HCT116 (cell line): ENCODE data around the gene POLR1A. TPM values are rescaled to one million over a fixed set of nuclear protein-coding genes. Genes with fewer than 3 reads are reported as not detected.

Source experiments
- ATAC-seq: fragments of 200-7000 bp; cut with Tn5 transposase; 2 replicates; pipeline ENCODE4 v1.9.1; 2020; ENCODE audit warnings: mild to moderate bottlenecking, moderate library complexity
- BruUV-seq: library from RNA; stranded (reverse); fragments of 400-500 nt; replicated peaks from 2 replicates; lab custom pipeline; 2021; lab: Mats Ljungman, UMichigan
- CTCF ChIA-PET: fragments of 300-600 bp; sonication (Branson Sonifier 250); formaldehyde crosslinking; loops from one replicate; lab custom pipeline; 2021; ENCODE audit warnings: antibody characterized with exemption; lab: Charles Lee
- POLR2A ChIA-PET: fragments of 300-600, 350-600 bp; sonication (Branson Sonifier 250); formaldehyde crosslinking; loops from one replicate; lab custom pipeline; 2021; ENCODE audit warnings: antibody characterized with exemption; lab: Charles Lee
- RAD21 ChIA-PET, 2 experiments: fragments of 300-600 bp; sonication (Branson Sonifier 250); formaldehyde crosslinking; loops; one replicate each; lab custom pipeline; 2023; ENCODE audit warnings: low total read pairs in 2 of 2; ENCODE audit not compliant: uncharacterized antibody in 2 of 2, unreplicated experiment in 2 of 2, low non-redundant PET in 1 of 2; lab: Charles Lee
- DNase-seq: peaks from one replicate; pipeline ENCODE4 v3.0.0-alpha.2; 2010; ENCODE audit warnings: low read depth, low spot score
- H2AFZ ChIP-seq: fragments of 200-600 bp; shearing (Covaris generic), sonication (generic); 2 replicates; pipeline ENCODE4 v1.6.1; 2017; ENCODE audit warnings: low read depth, mixed run types, mixed read lengths, antibody characterized with exemption, low read length; ENCODE audit not compliant: poor library complexity, severe bottlenecking
- H3K27ac ChIP-seq: 2 replicates; pipeline ENCODE4 v1.5.1; 2012; ENCODE audit warnings: low read depth, low read length
- H3K27me3 ChIP-seq: fragments of 200-600 bp; sonication (generic); 2 replicates; pipeline ENCODE4 v1.6.1; 2016; ENCODE audit warnings: mixed run types, low read length, mixed read lengths; ENCODE audit not compliant: insufficient read depth
- H3K36me3 ChIP-seq, 2 experiments: fragments of 200-500 bp in 1 of 2; fragments of 200-600 bp in 1 of 2; sonication (Bioruptor generic) in 1 of 2; sonication (generic) in 1 of 2; 2 replicates each; pipeline versions ENCODE4 v1.5.1 to v1.6.1; 2014 to 2016; ENCODE audit warnings: low read length in 2 of 2, inconsistent platforms in 1 of 2, mixed read lengths in 1 of 2, mixed run types in 1 of 2; ENCODE audit not compliant: insufficient read depth in 2 of 2, control insufficient read depth in 1 of 2
- H3K4me1 ChIP-seq, 2 experiments: fragments of 200-600 bp in 1 of 2; sonication (generic) in 1 of 2; 2 replicates each; pipeline versions ENCODE4 v1.5.1 to v1.6.1; 2012 to 2017; ENCODE audit warnings: low read length in 2 of 2, inconsistent platforms in 1 of 2, mild to moderate bottlenecking in 1 of 2, mixed read lengths in 1 of 2, mixed run types in 1 of 2, moderate library complexity in 1 of 2; ENCODE audit not compliant: insufficient read depth in 2 of 2, control insufficient read depth in 1 of 2
- H3K4me2 ChIP-seq: fragments of 200-600 bp; sonication (generic); 2 replicates; pipeline ENCODE4 v1.6.1; 2017; ENCODE audit warnings: mixed run types, low read length, mixed read lengths
- H3K4me3 ChIP-seq, 2 experiments: fragments of 200-600 bp in 1 of 2; sonication (generic) in 1 of 2; replicated peaks in 1 of 2; 2 replicates each; pipeline ENCODE4 v1.5.1; 2011 to 2016; ENCODE audit warnings: low read length in 2 of 2, control low read depth in 1 of 2, low read depth in 1 of 2, mild to moderate bottlenecking in 1 of 2, mixed read lengths in 1 of 2, mixed run types in 1 of 2
- H3K79me2 ChIP-seq: fragments of 200-600 bp; sonication (generic); 2 replicates; pipeline ENCODE4 v1.6.1; 2017; ENCODE audit warnings: mild to moderate bottlenecking, mixed run types, low read length, moderate library complexity, mixed read lengths; ENCODE audit not compliant: insufficient read depth
- H3K9ac ChIP-seq: fragments of 200-600 bp; sonication (generic); 2 replicates; pipeline ENCODE4 v1.6.1; 2016; ENCODE audit warnings: low read length, mixed read lengths
- H3K9me2 ChIP-seq: fragments of 200-600 bp; sonication (generic), shearing (Covaris generic); 2 replicates; pipeline ENCODE4 v1.6.1; 2017; ENCODE audit warnings: mixed run types, mild to moderate bottlenecking, moderate library complexity; ENCODE audit not compliant: insufficient read depth
- H3K9me3 ChIP-seq, 2 experiments: fragments of 200-500 bp in 1 of 2; fragments of 200-600 bp in 1 of 2; sonication (Bioruptor generic) in 1 of 2; sonication (generic) in 1 of 2; 2 replicates each; pipeline ENCODE4 v1.6.1; 2014 to 2017; ENCODE audit warnings: low read length in 2 of 2, mixed read lengths in 2 of 2, inconsistent platforms in 1 of 2, low read depth in 1 of 2, mild to moderate bottlenecking in 1 of 2, mixed run types in 1 of 2, moderate library complexity in 1 of 2; ENCODE audit not compliant: control insufficient read depth in 1 of 2, insufficient read depth in 1 of 2
- H4K20me1 ChIP-seq: fragments of 200-600 bp; sonication (generic), shearing (Covaris generic); 2 replicates; pipeline ENCODE4 v1.6.1; 2017; ENCODE audit warnings: mixed run types, mild to moderate bottlenecking, moderate library complexity; ENCODE audit not compliant: insufficient read depth
- FOSL1 ChIP-seq: IDR thresholded peaks from 2 replicates; pipeline ENCODE4 v1.6.1; 2012; ENCODE audit warnings: low read depth
- POLR2A ChIP-seq: IDR thresholded peaks from 2 replicates; pipeline ENCODE4 v1.7.0; 2011; ENCODE audit warnings: borderline replicate concordance; ENCODE audit not compliant: insufficient read depth, insufficient read length; ENCODE audit errors: extremely low read depth
- SIN3A ChIP-seq: IDR thresholded peaks from 2 replicates; pipeline ENCODE4 v1.6.1; 2012; ENCODE audit warnings: low read depth
- SP1 ChIP-seq: IDR thresholded peaks from 2 replicates; pipeline ENCODE4 v1.6.1; 2012; ENCODE audit warnings: low read depth
- intact Hi-C: fragments of 100-400 bp; cut with micrococcal nuclease; formaldehyde crosslinking; loops from 2 replicates; pipeline ENCODE4 v1.10.0; 2022
- total RNA-seq: library from RNA; stranded (reverse); gene quantifications from one replicate; pipeline ENCODE4 v1.2.1, GENCODE V29; 2021; ENCODE audit not compliant: unreplicated experiment
- TF ChIP-seq, protein P1 (sequence below): IDR thresholded peaks from 2 replicates; pipeline ENCODE4 v1.6.1; 2012; ENCODE audit warnings: low read depth

Gene POLR1A
- total RNA-seq, 1 experiment from 2014 or later, result 46.6 TPM

DNA sequence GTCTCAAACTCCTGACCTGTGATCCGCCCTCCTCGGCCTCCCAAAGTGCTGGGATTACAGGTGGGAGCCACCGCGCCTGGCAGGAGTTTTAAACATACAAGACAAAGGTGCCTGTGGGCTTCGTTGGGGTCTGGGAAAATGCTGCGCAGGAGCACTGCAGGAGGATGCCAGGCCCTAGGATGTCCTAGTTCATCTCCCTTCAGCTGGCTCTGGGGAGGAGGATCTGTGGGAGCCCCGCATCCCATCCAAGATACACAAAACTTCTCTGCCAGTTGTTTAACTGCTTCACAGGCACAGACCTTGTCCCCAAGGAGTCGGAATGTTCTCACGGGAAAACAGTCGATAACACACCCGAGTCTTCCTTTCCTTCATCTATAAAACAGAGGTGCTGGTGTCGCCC lies 89.1 kb downstream of the POLR1A start (continued):
- TF ChIP-seq, protein P1, sequence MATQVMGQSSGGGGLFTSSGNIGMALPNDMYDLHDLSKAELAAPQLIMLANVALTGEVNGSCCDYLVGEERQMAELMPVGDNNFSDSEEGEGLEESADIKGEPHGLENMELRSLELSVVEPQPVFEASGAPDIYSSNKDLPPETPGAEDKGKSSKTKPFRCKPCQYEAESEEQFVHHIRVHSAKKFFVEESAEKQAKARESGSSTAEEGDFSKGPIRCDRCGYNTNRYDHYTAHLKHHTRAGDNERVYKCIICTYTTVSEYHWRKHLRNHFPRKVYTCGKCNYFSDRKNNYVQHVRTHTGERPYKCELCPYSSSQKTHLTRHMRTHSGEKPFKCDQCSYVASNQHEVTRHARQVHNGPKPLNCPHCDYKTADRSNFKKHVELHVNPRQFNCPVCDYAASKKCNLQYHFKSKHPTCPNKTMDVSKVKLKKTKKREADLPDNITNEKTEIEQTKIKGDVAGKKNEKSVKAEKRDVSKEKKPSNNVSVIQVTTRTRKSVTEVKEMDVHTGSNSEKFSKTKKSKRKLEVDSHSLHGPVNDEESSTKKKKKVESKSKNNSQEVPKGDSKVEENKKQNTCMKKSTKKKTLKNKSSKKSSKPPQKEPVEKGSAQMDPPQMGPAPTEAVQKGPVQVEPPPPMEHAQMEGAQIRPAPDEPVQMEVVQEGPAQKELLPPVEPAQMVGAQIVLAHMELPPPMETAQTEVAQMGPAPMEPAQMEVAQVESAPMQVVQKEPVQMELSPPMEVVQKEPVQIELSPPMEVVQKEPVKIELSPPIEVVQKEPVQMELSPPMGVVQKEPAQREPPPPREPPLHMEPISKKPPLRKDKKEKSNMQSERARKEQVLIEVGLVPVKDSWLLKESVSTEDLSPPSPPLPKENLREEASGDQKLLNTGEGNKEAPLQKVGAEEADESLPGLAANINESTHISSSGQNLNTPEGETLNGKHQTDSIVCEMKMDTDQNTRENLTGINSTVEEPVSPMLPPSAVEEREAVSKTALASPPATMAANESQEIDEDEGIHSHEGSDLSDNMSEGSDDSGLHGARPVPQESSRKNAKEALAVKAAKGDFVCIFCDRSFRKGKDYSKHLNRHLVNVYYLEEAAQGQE, result no peak

DNA sequence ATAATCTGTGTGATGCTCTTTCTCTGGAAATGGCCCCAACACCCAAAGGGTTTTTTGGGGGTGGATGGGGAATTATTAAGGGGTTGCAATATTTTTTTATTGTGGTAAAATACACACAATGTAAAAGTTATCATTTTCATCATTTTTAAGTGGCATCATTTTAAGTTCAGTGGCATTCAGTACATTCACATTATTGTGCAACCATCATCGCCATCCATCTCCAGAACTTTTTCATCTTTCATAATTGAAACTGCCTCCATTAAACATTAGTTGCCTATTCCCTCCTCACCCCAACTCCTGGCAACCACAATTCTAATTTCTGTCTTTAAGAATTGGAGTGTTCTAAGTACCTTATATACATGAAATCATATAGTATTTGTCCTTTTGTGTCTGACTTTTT lies 90.0 kb downstream of the POLR1A start:
- no peak overlapping the region for H2AFZ ChIP-seq
- no peaks in the 10 kb centered on the region for H3K79me2 ChIP-seq
- peaks cover 0 to 10% of the 10 kb centered on the region in 2 experiments; a peak in 1 of 4 replicates for H3K9me3 ChIP-seq
- ATAC-seq, result no peak
- no peaks in the 10 kb centered on the region for H3K9me2 ChIP-seq
- H4K20me1 ChIP-seq, result no peaks in the 10 kb centered on the region
- intact Hi-C loops, result loop anchor here (2.0 kb wide), 1 partner anchor 185 kb away; no protein-coding TSS in a partner anchor
- POLR2A ChIA-PET, result no interaction called here
- RAD21 ChIA-PET, result no interaction called here
- BruUV-seq, result no TSS peak
- H3K27me3 ChIP-seq, result no peaks in the 10 kb centered on the region
- no peak overlapping the region for H3K9ac ChIP-seq
- H3K4me2 ChIP-seq, result no peak overlapping the region
- CTCF ChIA-PET, result no interaction called here
- no peak overlapping the region for H3K4me3 ChIP-seq
- H3K27ac ChIP-seq, result no peak overlapping the region
- no peak for TF ChIP-seq POLR2A
- TF ChIP-seq SP1, result no peak
- no peak for TF ChIP-seq SIN3A
- no peak for TF ChIP-seq FOSL1
- no peaks in the 10 kb centered on the region for H3K36me3 ChIP-seq
- no peak for DNase-seq
- peaks cover 6 to 10% of the 10 kb centered on the region in 2 experiments for H3K4me1 ChIP-seq
